Measurements from ENCODE around the gene ZCCHC13.
"Not testable (repeated sequence)": the region's sequence is repeated elsewhere in the genome, so short reads cannot be mapped to it uniquely, and the experiment has no call there.

Gene ZCCHC13

GRCh38 chrX:74324131-74324530 is 20.2 kb downstream of the ZCCHC13 start:
- no peak for DNase-seq

GRCh38 chrX:74325130-74326059 is 21.4 kb downstream of the ZCCHC13 start:
- peak; percentile 70 for DNase-seq

- DNase-seq = no peak
Observed at GRCh38 chrX:74338852-74339251, 34.9 kb downstream of the ZCCHC13 start.

GRCh38 chrX:74340051-74340450 is 36.1 kb downstream of the ZCCHC13 start:
- DNase-seq = no peak

- not testable (repeated sequence) for DNase-seq
Observed at GRCh38 chrX:74342211-74342610, 38.2 kb downstream of the ZCCHC13 start.

GRCh38 chrX:74343343-74344279 is 39.6 kb downstream of the ZCCHC13 start:
- DNase-seq = peak; percentile 87

GRCh38 chrX:74344280-74344622 is 40.3 kb downstream of the ZCCHC13 start:
- no peak for DNase-seq

GRCh38 chrX:74346088-74346487 is 42.1 kb downstream of the ZCCHC13 start:
- DNase-seq = no peak

GRCh38 chrX:74349387-74349786 is 45.4 kb downstream of the ZCCHC13 start:
- DNase-seq = no peak

- DNase-seq = no peak
Observed at GRCh38 chrX:74351760-74352159, 47.8 kb downstream of the ZCCHC13 start.

GRCh38 chrX:74353984-74354383 is 50.0 kb downstream of the ZCCHC13 start:
- no peak for DNase-seq
